ENCODE measurements around the gene KCP. TPM values are rescaled to one million over a fixed set of nuclear protein-coding genes. Genes with fewer than 3 reads are reported as not detected.

The KCP gene
- total RNA-seq, 1 donor from 2014 or later = 1.3 TPM

DNA sequence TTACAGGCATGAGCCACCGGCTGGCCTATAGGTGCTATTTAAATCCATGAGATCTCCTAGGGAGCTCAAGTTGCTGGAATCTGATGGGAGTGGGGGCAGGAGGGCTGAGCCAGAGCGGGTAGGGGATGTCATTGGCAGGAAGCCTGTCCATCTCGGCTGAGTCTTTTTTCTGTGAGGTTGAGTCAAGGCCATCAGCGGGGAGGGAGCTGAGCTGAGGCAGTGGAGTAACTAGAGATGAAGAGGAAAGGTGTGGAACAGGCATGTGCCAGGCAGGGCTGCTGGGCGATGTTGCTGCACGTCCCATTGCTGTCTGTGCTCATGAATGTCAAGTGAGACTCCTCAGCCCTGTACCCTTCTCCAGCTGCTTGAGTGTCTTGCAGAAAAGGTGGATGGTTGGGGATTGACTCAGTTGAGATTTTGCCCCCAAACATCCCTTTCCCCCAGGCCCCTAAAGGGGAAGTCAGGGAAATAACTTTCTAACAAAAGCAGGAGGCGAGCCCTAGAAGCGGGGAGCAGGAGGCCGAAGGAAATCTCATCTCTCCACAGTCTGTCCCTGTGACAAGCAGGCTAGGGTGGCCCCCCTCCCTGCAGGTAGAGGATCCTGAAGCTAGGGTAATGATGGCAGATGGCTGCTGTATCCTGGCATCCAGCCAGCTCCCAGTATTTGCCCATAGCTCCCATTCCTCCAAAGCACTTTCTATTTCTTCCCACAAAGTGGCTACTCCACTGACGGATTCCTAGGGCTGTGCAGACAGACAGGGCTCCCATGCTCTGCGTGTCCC lies 42.5 kb downstream of the KCP start:
- no peak for DNase-seq
- ATAC-seq = no peak

DNA sequence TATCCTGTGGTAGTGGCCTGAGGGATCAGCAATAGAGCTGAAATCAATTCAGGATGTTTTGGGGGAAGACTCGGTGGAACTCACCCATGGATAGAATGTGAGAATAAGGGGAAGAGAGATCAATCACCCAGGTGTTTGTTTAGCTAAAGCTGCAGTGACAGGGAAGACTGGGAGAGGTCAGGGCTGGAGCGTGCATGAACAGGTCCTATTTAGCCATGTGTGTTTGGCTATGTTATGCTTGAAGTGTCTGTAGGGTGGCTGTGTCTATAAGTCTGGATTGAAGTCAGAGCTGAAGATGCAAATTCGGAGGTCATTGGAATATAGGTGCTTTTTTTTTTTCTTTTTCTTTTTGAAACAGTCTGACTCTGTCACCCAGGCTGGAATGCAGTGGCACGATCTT lies 43.3 kb downstream of the KCP start:
- DNase-seq (no peak), ATAC-seq (no peak)
- no peak for TF ChIP-seq CTCF (IDR thresholded peaks at IDR 0.05)
- Histone ChIP-seq H3K27ac (no peak overlapping the region), H3K36me3 (peaks cover 15% of the 10 kb centered on the region), H3K9me3 (no peaks in the 10 kb centered on the region), H3K4me3 (no peak overlapping the region), H3K4me1 (peaks cover 16% of the 10 kb centered on the region), H3K27me3 (peaks cover 11% of the 10 kb centered on the region)
- intact Hi-C loops (cut with DNase I) = no loop called here

More for the DNA sequence above, 42.5 kb downstream of the KCP start:
- Histone ChIP-seq H3K27ac (no peak overlapping the region), H3K9me3 (no peaks in the 10 kb centered on the region), H3K4me1 (peaks cover 15% of the 10 kb centered on the region), H3K27me3 (peaks cover 11% of the 10 kb centered on the region), H3K4me3 (no peak overlapping the region), H3K36me3 (peaks cover 15% of the 10 kb centered on the region)
- intact Hi-C loops (cut with DNase I) = no loop called here
- TF ChIP-seq CTCF (IDR thresholded peaks at IDR 0.05) = no peak

DNA sequence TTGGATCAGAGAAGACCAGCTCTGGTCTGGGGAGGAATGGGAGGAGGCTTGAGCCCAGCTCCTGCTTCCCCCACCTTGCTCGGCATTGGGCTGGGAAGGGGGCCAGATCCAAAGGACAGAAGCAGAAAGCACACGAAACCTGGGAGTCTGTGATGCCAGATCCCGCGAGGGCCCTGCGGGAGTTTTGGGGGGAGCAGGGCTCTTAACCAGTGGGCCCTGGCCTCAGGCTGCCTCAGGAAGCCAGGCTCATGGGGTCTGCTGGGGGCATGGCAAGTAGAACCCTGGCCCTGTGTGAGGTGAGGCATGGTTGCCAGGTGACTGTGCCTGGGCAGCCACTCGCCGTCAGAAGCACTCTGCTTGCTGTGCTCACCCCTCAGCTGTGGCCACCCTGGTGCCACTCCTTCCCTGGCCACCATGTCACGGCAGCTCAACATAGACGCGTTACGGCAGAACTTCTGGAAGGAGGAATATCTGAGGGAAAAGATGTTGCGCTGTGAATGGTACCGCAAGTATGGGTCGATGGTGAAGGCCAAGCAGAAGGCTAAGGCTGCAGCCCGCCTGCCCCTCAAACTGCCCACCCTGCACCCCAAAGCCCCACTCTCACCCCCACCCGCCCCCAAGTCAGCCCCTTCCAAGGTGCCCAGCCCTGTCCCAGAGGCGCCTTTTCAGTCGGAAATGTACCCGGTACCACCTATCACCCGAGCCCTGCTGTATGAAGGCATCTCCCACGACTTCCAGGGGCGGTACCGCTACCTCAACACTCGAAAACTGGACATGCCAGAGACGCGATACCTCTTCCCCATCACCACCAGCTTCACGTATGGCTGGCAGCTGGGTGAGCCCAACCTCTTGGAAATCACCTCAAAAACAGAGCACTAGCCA lies 44.3 kb downstream of the KCP start:
- intact Hi-C loops (cut with DNase I) = no loop called here
- no peak for TF ChIP-seq CTCF (IDR thresholded peaks at IDR 0.05)
- no peak for DNase-seq

GRCh38 chr7:128865303-128865702 lies 45.2 kb downstream of the KCP start:
- H3K4me3 ChIP-seq = no peak overlapping the region
- no peak for TF ChIP-seq CTCF (IDR thresholded peaks at IDR 0.05)
- DNase-seq (no peak), ATAC-seq (no peak)
- H3K27ac ChIP-seq = no peak overlapping the region
- intact Hi-C loops (cut with DNase I) = no loop called here
- peaks cover 6% of the 10 kb centered on the region for H3K27me3 ChIP-seq
- H3K36me3 ChIP-seq = peaks cover 15% of the 10 kb centered on the region
- no peaks in the 10 kb centered on the region for H3K9me3 ChIP-seq
- peaks cover 19% of the 10 kb centered on the region for H3K4me1 ChIP-seq

More for the DNA sequence above, 44.3 kb downstream of the KCP start:
- Histone ChIP-seq H3K4me3 (no peak overlapping the region), H3K4me1 (peaks cover 19% of the 10 kb centered on the region), H3K9me3 (no peaks in the 10 kb centered on the region), H3K27me3 (peaks cover 11% of the 10 kb centered on the region), H3K27ac (no peak overlapping the region), H3K36me3 (peaks cover 15% of the 10 kb centered on the region)
- ATAC-seq = no peak

DNA sequence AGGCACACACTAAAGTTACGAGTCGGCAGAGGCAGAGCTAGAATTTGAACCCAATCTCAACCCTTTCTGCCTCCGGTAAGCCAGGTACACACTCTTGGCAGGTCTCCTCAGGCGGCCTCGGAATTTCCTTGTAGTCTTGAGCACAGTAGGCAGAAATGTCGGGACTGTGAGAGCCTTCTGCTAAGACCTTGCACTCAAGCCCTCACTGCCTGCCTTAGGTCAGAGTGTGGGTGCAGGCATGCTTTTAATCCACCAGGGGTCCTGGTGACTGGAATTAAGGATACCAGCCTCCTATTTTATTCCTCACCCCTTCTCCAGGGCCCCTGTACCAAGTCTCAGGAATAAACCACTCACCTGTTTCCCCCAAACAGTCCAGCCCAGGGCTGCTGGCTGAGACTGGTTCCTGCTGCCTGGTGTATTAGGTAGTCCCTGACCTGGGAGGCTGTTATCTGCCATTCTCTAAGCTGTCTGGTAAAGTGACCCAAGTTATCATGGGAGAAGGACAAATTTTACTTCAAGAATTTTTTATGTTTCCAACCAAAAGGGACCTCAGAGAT lies 47.0 kb downstream of the KCP start:
- H3K27me3 ChIP-seq = no peaks in the 10 kb centered on the region
- ATAC-seq (peak; percentile 61), DNase-seq (no peak)
- H3K36me3 ChIP-seq = peaks cover 15% of the 10 kb centered on the region
- peak; percentile 46 for TF ChIP-seq CTCF (IDR thresholded peaks at IDR 0.05)
- H3K9me3 ChIP-seq = no peaks in the 10 kb centered on the region
- peak overlapping the region; percentile 83 for H3K27ac ChIP-seq
- H3K4me3 ChIP-seq = peak overlapping the region; percentile 86
- intact Hi-C loops (cut with DNase I) = no loop called here
- H3K4me1 ChIP-seq = peaks cover 10% of the 10 kb centered on the region

All from upper lobe of right lung (tissue), 1 donor.